Spleen (tissue), 11 donors: ENCODE results near the gene ADAMTS14. TPM values are rescaled to one million over a fixed set of nuclear protein-coding genes. Genes with fewer than 3 reads are reported as not detected.

Experiments used
- DNase-seq: peaks from one replicate; pipeline ENCODE4 v3.0.0-alpha.2; 2020
- H3K27ac ChIP-seq, 8 donors: fragments of 200-600 bp; sonication (generic) in 7 of 8; 1 replicate in 4 of 8; 2 replicates in 4 of 8; pipeline versions ENCODE4 v1.5.0 to v1.8.0; 2016 to 2021; ENCODE audit warnings: inconsistent platforms in 4 of 8, mild to moderate bottlenecking in 4 of 8, moderate library complexity in 1 of 8
- H3K27me3 ChIP-seq, 7 donors: fragments of 200-600 bp; sonication (generic) in 6 of 7; replicated peaks in 1 of 7; 1 replicate in 4 of 7; 2 replicates in 3 of 7; pipeline versions ENCODE4 v1.5.0 to v1.8.0; 2016 to 2021; ENCODE audit warnings: inconsistent platforms in 3 of 7, mild to moderate bottlenecking in 1 of 7
- H3K36me3 ChIP-seq, 6 donors: fragments of 200-600 bp; sonication (generic) in 5 of 6; 1 replicate in 4 of 6; 2 replicates in 2 of 6; pipeline versions ENCODE4 v1.5.0 to v1.8.0; 2016 to 2021; ENCODE audit warnings: inconsistent platforms in 2 of 6
- H3K4me1 ChIP-seq, 6 donors: fragments of 200-600 bp; sonication (generic) in 5 of 6; 1 replicate in 3 of 6; 2 replicates in 3 of 6; pipeline versions ENCODE4 v1.5.0 to v1.8.0; 2016 to 2021; ENCODE audit warnings: inconsistent platforms in 3 of 6
- H3K4me3 ChIP-seq, 8 donors: fragments of 200-600 bp; sonication (generic) in 7 of 8; 1 replicate in 4 of 8; 2 replicates in 4 of 8; pipeline versions ENCODE4 v1.5.0 to v1.8.0; 2016 to 2021; ENCODE audit warnings: inconsistent platforms in 4 of 8, mild to moderate bottlenecking in 4 of 8, moderate library complexity in 2 of 8
- H3K9me3 ChIP-seq, 8 donors: fragments of 200-600 bp; sonication (generic) in 7 of 8; 1 replicate in 4 of 8; 2 replicates in 4 of 8; pipeline versions ENCODE4 v1.5.0 to v1.8.0; 2016 to 2021; ENCODE audit warnings: inconsistent platforms in 4 of 8
- CTCF ChIP-seq, 11 experiments: fragments of 200-600 bp in 7 of 11; fragments of 450-650 bp in 4 of 11; sonication (generic) in 4 of 11; IDR thresholded peaks in 8 of 11; conservative IDR thresholded peaks in 3 of 11; 1 replicate in 7 of 11; 2 replicates in 4 of 11; pipeline versions ENCODE4 v1.4.0 to v1.8.0; 2016 to 2021; ENCODE audit warnings: antibody characterized with exemption in 11 of 11, inconsistent platforms in 4 of 11, mild to moderate bottlenecking in 1 of 11
- POLR2A ChIP-seq, 3 donors: fragments of 450-650 bp; IDR thresholded peaks; one replicate each; pipeline ENCODE4 v1.5.1; 2017; ENCODE audit warnings: antibody characterized with exemption in 3 of 3, mild to moderate bottlenecking in 1 of 3
- POLR2AphosphoS5 ChIP-seq, 3 donors: sonication (generic); formaldehyde crosslinking; IDR thresholded peaks; one replicate each; pipeline ENCODE4 v1.5.1; 2017; ENCODE audit warnings: antibody characterized with exemption in 3 of 3
- WGBS, 5 donors: extraction: QIAGEN DNeasy Blood & Tissue Kit in 3 of 5; methylation state at CpG; one replicate each; pipeline versions ENCODE4 v1.1.5 to v1.1.7; 2013 to 2018; 5-methylcytosine and 5-hydroxymethylcytosine counted together
- intact Hi-C: fragments of 100-400 bp; cut with DNase I; formaldehyde crosslinking; loops from one replicate; pipeline ENCODE4 v1.15.0; 2023; ENCODE audit warnings: low total_unique reads
- polyA plus RNA-seq, 3 donors: library from polyadenylated mRNA; stranded (reverse); fragments of 200-250 nt; gene quantifications; one replicate each; pipeline ENCODE4 v1.2.1, GENCODE V29; 2013
- total RNA-seq, 7 donors: library from RNA; depleted of rRNA in 3 of 7; stranded (reverse); fragments of >200 nt in 3 of 7; fragmentation: NEBNext Ultra II Directional in 4 of 7; extraction: Animal tissue kit (Norgen Biotek cat#: 25700) in 4 of 7; gene quantifications; one replicate each; pipeline versions ENCODE4 v1.1.0 to v1.2.1, GENCODE V29; 2016 to 2021
- donor health status: healthy with polysubstance abuse.
- donor health status: DM: no; HTN: no; CAD: no; lungs with moderate emphysema.
- donor health status: DM: no; HTN: no; CAD: no.
- donor health status: Bipolar disorder and iron deficiency.
- donor health status: healthy.
- donor health status: DM: no; HTN: no; CAD: no.
- donor health status: DM: yes; HTN: yes; CAD: no.

Gene ADAMTS14
- total and polyA plus RNA-seq, 10 donors, result 0.09 to 1.2 (median 0.36) TPM

GRCh38 chr10:70804421-70804808 is 132.1 kb downstream of the ADAMTS14 start:
- intact Hi-C loops, result no loop called here
- no peak overlapping the region for H3K27ac ChIP-seq
- 75 to 91% (median 85%) methylated on average over 2 of the region's 2 CpGs for WGBS, 5 donors

GRCh38 chr10:70805619-70806215 is 133.4 kb downstream of the ADAMTS14 start:
- H3K4me1 ChIP-seq, result no peaks in the 10 kb centered on the region
- no peak overlapping the region for H3K4me3 ChIP-seq
- H3K27ac ChIP-seq, result no peak overlapping the region
- H3K9me3 ChIP-seq, result no peaks in the 10 kb centered on the region
- 89 to 99% (median 98%) methylated on average over 3 of the region's 3 CpGs for WGBS, 5 donors
- intact Hi-C loops, result no loop called here
- no peak for TF ChIP-seq POLR2A (IDR thresholded peaks at IDR 0.05)
- TF ChIP-seq POLR2AphosphoS5 (IDR thresholded peaks at IDR 0.05), result no peak
- no peak for TF ChIP-seq CTCF (IDR thresholded peaks at IDR 0.05 in 8 of 11, conservative IDR thresholded peaks at IDR 0.05 in 3 of 11)
- DNase-seq, result no peak
- H3K27me3 ChIP-seq, result no peaks in the 10 kb centered on the region
- no peaks in the 10 kb centered on the region for H3K36me3 ChIP-seq

More at GRCh38 chr10:70804421-70804808, 132.1 kb downstream of the ADAMTS14 start:
- H3K36me3 ChIP-seq, result no peaks in the 10 kb centered on the region
- no peak for DNase-seq
- H3K4me3 ChIP-seq, result no peak overlapping the region
- H3K9me3 ChIP-seq, result no peaks in the 10 kb centered on the region
- H3K4me1 ChIP-seq, result no peaks in the 10 kb centered on the region
- H3K27me3 ChIP-seq, result no peaks in the 10 kb centered on the region
- TF ChIP-seq POLR2A (IDR thresholded peaks at IDR 0.05), result no peak
- no peak for TF ChIP-seq POLR2AphosphoS5 (IDR thresholded peaks at IDR 0.05)
- no peak for TF ChIP-seq CTCF (IDR thresholded peaks at IDR 0.05 in 8 of 11, conservative IDR thresholded peaks at IDR 0.05 in 3 of 11)

GRCh38 chr10:70806841-70807240 is 134.5 kb downstream of the ADAMTS14 start:
- H3K27ac ChIP-seq, result no peak overlapping the region
- H3K9me3 ChIP-seq, result no peaks in the 10 kb centered on the region
- H3K36me3 ChIP-seq, result no peaks in the 10 kb centered on the region
- no peak for DNase-seq
- 83 to 100% (median 96%) methylated on average over 1 of the region's 1 CpG for whole genome bisulfite sequencing, 5 donors
- no peak overlapping the region for H3K4me3 ChIP-seq
- no peaks in the 10 kb centered on the region for H3K4me1 ChIP-seq
- no peak for TF ChIP-seq POLR2A (IDR thresholded peaks at IDR 0.05)
- TF ChIP-seq CTCF (IDR thresholded peaks at IDR 0.05 in 8 of 11, conservative IDR thresholded peaks at IDR 0.05 in 3 of 11), result no peak
- TF ChIP-seq POLR2AphosphoS5 (IDR thresholded peaks at IDR 0.05), result no peak
- intact Hi-C loops, result no loop called here
- no peaks in the 10 kb centered on the region for H3K27me3 ChIP-seq

GRCh38 chr10:70807556-70807955 is 135.2 kb downstream of the ADAMTS14 start:
- no peaks in the 10 kb centered on the region for H3K27me3 ChIP-seq

More at GRCh38 chr10:70807556-70807955, 135.2 kb downstream of the ADAMTS14 start:
- H3K4me1 ChIP-seq, result no peaks in the 10 kb centered on the region
- no peak overlapping the region for H3K27ac ChIP-seq
- no peaks in the 10 kb centered on the region for H3K9me3 ChIP-seq
- 27 to 58% (median 51%) methylated on average over 3 of the region's 3 CpGs for WGBS, 5 donors
- H3K4me3 ChIP-seq, result no peak overlapping the region
- H3K36me3 ChIP-seq, result no peaks in the 10 kb centered on the region
- no peak for DNase-seq
- TF ChIP-seq POLR2A (IDR thresholded peaks at IDR 0.05) (no peak), POLR2AphosphoS5 (IDR thresholded peaks at IDR 0.05) (no peak), CTCF (IDR thresholded peaks at IDR 0.05 in 8 of 11, conservative IDR thresholded peaks at IDR 0.05 in 3 of 11) (no peak)
- intact Hi-C loops, result no loop called here
